Neural cell (in vitro differentiated cells): ENCODE data around the gene RAPGEF5. TPM values are rescaled to one million over a fixed set of nuclear protein-coding genes. Genes with fewer than 3 reads are reported as not detected.
A peak's percentile ranks its signal among the peaks of the same experiment; 100 is the strongest.

Experiments used
- H2AFZ ChIP-seq: fragments of 200-600, 300-800 bp; sonication (generic), shearing (Covaris generic); 2 replicates; pipeline ENCODE4 v1.6.0; 2014; ENCODE audit warnings: low read depth, mild to moderate bottlenecking, antibody characterized with exemption, low read length, moderate library complexity
- H3F3A ChIP-seq: fragments of 200-600 bp; shearing (Covaris generic); 2 replicates; pipeline ENCODE4 v1.6.1; 2016; ENCODE audit warnings: mild to moderate bottlenecking, moderate library complexity, mixed read lengths, antibody characterized with exemption, low read length; ENCODE audit not compliant: insufficient read depth, poor library complexity, severe bottlenecking
- H3K27ac ChIP-seq: fragments of 200-600, 300-800 bp; sonication (generic), shearing (Covaris generic); 2 replicates; pipeline ENCODE4 v1.5.1; 2014; ENCODE audit warnings: mild to moderate bottlenecking, low read length, moderate library complexity
- H3K27me3 ChIP-seq: fragments of 300-800, 200-600 bp; sonication (generic), shearing (Covaris generic); 2 replicates; pipeline ENCODE4 v1.6.0; 2014; ENCODE audit warnings: mild to moderate bottlenecking, low read depth, low read length, moderate library complexity; ENCODE audit not compliant: insufficient read depth
- H3K36me3 ChIP-seq: fragments of 300-800, 200-600 bp; sonication (generic), shearing (Covaris generic); 2 replicates; pipeline ENCODE4 v1.5.1; 2014; ENCODE audit warnings: mild to moderate bottlenecking, antibody characterized with exemption, low read length, moderate library complexity; ENCODE audit not compliant: insufficient read depth
- H3K4me2 ChIP-seq: fragments of 300-800, 200-600 bp; sonication (generic), shearing (Covaris generic); 2 replicates; pipeline ENCODE4 v1.6.0; 2014; ENCODE audit warnings: mild to moderate bottlenecking, low read length
- H3K4me3 ChIP-seq: fragments of 300-800, 200-600 bp; sonication (generic), shearing (Covaris generic); 2 replicates; pipeline ENCODE4 v1.5.1; 2014; ENCODE audit warnings: mild to moderate bottlenecking, low read length, moderate library complexity
- H3K79me2 ChIP-seq: fragments of 200-600 bp; shearing (Covaris generic); replicated peaks from 2 replicates; pipeline ENCODE4 v1.6.0; 2014; ENCODE audit warnings: mild to moderate bottlenecking, low read length, moderate library complexity; ENCODE audit not compliant: insufficient read depth
- H3K9ac ChIP-seq: fragments of 300-800, 200-600 bp; sonication (generic), shearing (Covaris generic); 2 replicates; pipeline ENCODE4 v1.6.1; 2016; ENCODE audit warnings: mild to moderate bottlenecking, low read length, mixed read lengths
- H3K9me2 ChIP-seq: fragments of 200-600 bp; shearing (Covaris generic); 2 replicates; pipeline ENCODE4 v1.6.1; 2016; ENCODE audit warnings: mild to moderate bottlenecking, low read length, mixed read lengths; ENCODE audit not compliant: insufficient read depth
- H3K9me3 ChIP-seq: fragments of 200-600, 300-800 bp; sonication (generic), shearing (Covaris generic); 2 replicates; pipeline ENCODE4 v1.6.1; 2016; ENCODE audit warnings: mild to moderate bottlenecking, mixed run types, low read length, moderate library complexity, mixed read lengths
- H4K20me1 ChIP-seq: fragments of 200-600 bp; shearing (Covaris generic); 2 replicates; pipeline ENCODE4 v1.6.1; 2016; ENCODE audit warnings: mild to moderate bottlenecking, mixed run types; ENCODE audit not compliant: insufficient read depth
- EP300 ChIP-seq: fragments of 450-650 bp; conservative IDR thresholded peaks from 2 replicates; pipeline ENCODE4 v1.6.1; 2014; ENCODE audit warnings: antibody characterized with exemption, mild to moderate bottlenecking, moderate library complexity; ENCODE audit not compliant: poor library complexity, severe bottlenecking
- EZH2 ChIP-seq: fragments of 200-600, 300-800 bp; shearing (Covaris generic), sonication (generic); IDR thresholded peaks from 2 replicates; pipeline ENCODE4 v1.6.1; 2014; ENCODE audit warnings: antibody characterized with exemption, low read length, borderline replicate concordance, mild to moderate bottlenecking; ENCODE audit not compliant: insufficient read depth, poor library complexity, severe bottlenecking
- MXI1 ChIP-seq: fragments of 450-650 bp; conservative IDR thresholded peaks from 2 replicates; pipeline ENCODE4 v1.6.1; 2014; ENCODE audit warnings: antibody characterized with exemption, mild to moderate bottlenecking; ENCODE audit not compliant: poor library complexity, severe bottlenecking
- POLR2AphosphoS5 ChIP-seq: IDR thresholded peaks from 2 replicates; pipeline ENCODE4 v1.6.1; 2012
- RAD21 ChIP-seq: fragments of 450-650 bp; conservative IDR thresholded peaks from 2 replicates; pipeline ENCODE4 v1.6.1; 2014; ENCODE audit warnings: antibody characterized with exemption, mild to moderate bottlenecking, moderate library complexity
- SMC3 ChIP-seq: fragments of 450-650 bp; conservative IDR thresholded peaks from 2 replicates; pipeline ENCODE4 v1.6.1; 2014; ENCODE audit warnings: antibody characterized with exemption, mild to moderate bottlenecking, moderate library complexity; ENCODE audit not compliant: poor library complexity
- TAF1 ChIP-seq: IDR thresholded peaks from 2 replicates; pipeline ENCODE4 v1.6.1; 2012; ENCODE audit warnings: low read depth
- polyA plus RNA-seq: library from polyadenylated mRNA; depleted of rRNA; stranded (reverse); fragments of >200 nt; gene quantifications from 2 replicates; pipeline ENCODE4 v1.2.3, GENCODE V29; 2014
- TF ChIP-seq, protein P1 (sequence below): IDR thresholded peaks from 2 replicates; pipeline ENCODE4 v1.6.1; 2012; ENCODE audit warnings: borderline replicate concordance
- TF ChIP-seq, protein P2 (sequence below): fragments of 450-650 bp; IDR thresholded peaks from 2 replicates; pipeline ENCODE4 v1.5.1; 2014; ENCODE audit warnings: antibody characterized with exemption, mild to moderate bottlenecking, moderate library complexity; ENCODE audit not compliant: poor library complexity, severe bottlenecking

RAPGEF5 gene
- polyA plus RNA-seq, 1 donor from 2014 or later = 48.0 TPM

DNA sequence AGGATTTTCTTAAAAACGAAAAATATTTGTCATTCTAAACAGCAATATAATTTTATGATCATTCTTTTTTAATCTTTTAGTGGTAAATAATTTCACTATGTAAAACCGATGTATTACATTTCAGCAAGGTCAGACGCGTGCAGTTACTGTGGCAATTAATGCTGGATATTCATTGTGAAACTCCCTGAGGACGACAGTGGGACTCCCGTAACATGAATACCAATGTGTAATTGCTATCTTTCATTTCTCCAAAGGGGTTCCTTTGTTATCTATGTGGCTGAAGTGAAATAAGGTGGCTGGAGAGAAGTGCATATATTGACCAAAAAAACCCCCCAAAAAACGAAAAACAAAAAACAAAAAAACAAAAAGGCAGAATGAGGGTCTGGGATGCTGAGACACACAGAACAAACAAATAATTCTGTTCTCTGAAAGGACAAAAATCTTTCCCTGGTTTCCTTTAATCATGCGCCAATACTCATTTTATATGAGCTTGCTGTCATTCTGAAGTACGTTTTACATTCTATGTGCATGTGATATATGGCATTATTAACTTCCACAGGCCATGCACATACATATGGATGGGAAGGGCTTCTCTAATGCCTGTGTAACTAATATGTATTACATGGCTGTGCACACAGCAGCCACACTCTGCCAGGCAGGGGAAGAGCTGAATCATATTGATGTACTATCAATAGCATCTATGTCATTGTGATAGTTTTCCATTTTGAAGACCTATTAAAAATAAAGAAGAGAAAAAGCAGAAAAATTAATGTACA, 161.4 kb downstream of the RAPGEF5 start:
- peaks cover 6% of the 10 kb centered on the region for H3F3A ChIP-seq
- peaks cover 38% of the 10 kb centered on the region for H3K79me2 ChIP-seq
- no peaks in the 10 kb centered on the region for H3K36me3 ChIP-seq
- H3K27ac ChIP-seq = peak overlapping the region; percentile 94
- no peaks in the 10 kb centered on the region for H3K27me3 ChIP-seq
- TF ChIP-seq RAD21 (no peak), EP300 (no peak)
- no peak overlapping the region for H3K4me3 ChIP-seq
- H2AFZ ChIP-seq = no peak overlapping the region
- H3K9me3 ChIP-seq = no peaks in the 10 kb centered on the region
- H3K9me2 ChIP-seq = no peaks in the 10 kb centered on the region
- H3K9ac ChIP-seq = peak overlapping the region; percentile 8
- no peaks in the 10 kb centered on the region for H4K20me1 ChIP-seq
- peak overlapping the region; percentile 22 for H3K4me2 ChIP-seq

DNA sequence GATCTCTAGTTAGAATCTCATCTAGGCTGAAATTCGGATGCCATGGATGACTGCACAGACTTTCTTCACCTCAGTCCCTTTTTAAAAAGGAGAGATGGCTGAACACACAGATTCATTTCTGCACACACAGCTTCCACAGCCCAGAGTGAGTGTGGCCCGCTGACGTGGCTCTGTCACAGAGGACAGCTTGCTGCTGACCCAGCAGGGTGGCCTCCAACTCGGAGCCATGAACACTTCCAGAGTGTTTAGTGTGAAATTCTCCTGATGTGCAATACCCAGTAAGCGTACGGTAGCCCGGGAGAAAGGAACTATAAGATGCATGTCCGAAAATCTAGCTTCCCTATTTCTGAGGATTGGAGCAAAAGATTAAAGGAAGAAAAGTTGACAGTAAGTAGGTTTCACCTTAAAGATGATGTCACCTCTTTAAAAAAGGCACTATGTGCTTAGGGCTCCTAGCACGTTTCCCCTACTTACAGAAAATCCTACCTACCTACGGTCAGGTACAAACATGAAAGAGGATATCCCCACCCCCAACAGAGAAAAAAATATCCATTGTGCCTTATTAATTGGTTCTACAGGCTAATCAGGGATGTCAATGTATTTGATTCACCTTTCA, 162.2 kb downstream of the RAPGEF5 start:
- H3K27ac ChIP-seq = peak overlapping the region; percentile 94
- TF ChIP-seq TAF1 (no peak), RAD21 (no peak), SMC3 (no peak), MXI1 (no peak), EP300 (no peak), EZH2 (no peak), POLR2AphosphoS5 (no peak)
- TF ChIP-seq, protein P1, sequence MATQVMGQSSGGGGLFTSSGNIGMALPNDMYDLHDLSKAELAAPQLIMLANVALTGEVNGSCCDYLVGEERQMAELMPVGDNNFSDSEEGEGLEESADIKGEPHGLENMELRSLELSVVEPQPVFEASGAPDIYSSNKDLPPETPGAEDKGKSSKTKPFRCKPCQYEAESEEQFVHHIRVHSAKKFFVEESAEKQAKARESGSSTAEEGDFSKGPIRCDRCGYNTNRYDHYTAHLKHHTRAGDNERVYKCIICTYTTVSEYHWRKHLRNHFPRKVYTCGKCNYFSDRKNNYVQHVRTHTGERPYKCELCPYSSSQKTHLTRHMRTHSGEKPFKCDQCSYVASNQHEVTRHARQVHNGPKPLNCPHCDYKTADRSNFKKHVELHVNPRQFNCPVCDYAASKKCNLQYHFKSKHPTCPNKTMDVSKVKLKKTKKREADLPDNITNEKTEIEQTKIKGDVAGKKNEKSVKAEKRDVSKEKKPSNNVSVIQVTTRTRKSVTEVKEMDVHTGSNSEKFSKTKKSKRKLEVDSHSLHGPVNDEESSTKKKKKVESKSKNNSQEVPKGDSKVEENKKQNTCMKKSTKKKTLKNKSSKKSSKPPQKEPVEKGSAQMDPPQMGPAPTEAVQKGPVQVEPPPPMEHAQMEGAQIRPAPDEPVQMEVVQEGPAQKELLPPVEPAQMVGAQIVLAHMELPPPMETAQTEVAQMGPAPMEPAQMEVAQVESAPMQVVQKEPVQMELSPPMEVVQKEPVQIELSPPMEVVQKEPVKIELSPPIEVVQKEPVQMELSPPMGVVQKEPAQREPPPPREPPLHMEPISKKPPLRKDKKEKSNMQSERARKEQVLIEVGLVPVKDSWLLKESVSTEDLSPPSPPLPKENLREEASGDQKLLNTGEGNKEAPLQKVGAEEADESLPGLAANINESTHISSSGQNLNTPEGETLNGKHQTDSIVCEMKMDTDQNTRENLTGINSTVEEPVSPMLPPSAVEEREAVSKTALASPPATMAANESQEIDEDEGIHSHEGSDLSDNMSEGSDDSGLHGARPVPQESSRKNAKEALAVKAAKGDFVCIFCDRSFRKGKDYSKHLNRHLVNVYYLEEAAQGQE = no peak
- TF ChIP-seq, protein P2, sequence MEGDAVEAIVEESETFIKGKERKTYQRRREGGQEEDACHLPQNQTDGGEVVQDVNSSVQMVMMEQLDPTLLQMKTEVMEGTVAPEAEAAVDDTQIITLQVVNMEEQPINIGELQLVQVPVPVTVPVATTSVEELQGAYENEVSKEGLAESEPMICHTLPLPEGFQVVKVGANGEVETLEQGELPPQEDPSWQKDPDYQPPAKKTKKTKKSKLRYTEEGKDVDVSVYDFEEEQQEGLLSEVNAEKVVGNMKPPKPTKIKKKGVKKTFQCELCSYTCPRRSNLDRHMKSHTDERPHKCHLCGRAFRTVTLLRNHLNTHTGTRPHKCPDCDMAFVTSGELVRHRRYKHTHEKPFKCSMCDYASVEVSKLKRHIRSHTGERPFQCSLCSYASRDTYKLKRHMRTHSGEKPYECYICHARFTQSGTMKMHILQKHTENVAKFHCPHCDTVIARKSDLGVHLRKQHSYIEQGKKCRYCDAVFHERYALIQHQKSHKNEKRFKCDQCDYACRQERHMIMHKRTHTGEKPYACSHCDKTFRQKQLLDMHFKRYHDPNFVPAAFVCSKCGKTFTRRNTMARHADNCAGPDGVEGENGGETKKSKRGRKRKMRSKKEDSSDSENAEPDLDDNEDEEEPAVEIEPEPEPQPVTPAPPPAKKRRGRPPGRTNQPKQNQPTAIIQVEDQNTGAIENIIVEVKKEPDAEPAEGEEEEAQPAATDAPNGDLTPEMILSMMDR = no peak

More for the DNA sequence above, 162.2 kb downstream of the RAPGEF5 start:
- peaks cover 47% of the 10 kb centered on the region for H3K79me2 ChIP-seq
- H3K36me3 ChIP-seq = no peaks in the 10 kb centered on the region
- peak overlapping the region; percentile 91 for H3K9ac ChIP-seq
- no peaks in the 10 kb centered on the region for H3K27me3 ChIP-seq
- H3K9me2 ChIP-seq = no peaks in the 10 kb centered on the region
- H3F3A ChIP-seq = peaks cover 6% of the 10 kb centered on the region
- no peak overlapping the region for H2AFZ ChIP-seq
- no peaks in the 10 kb centered on the region for H4K20me1 ChIP-seq
- peak overlapping the region; percentile 77 for H3K4me3 ChIP-seq
- H3K9me3 ChIP-seq = no peaks in the 10 kb centered on the region
- no peak overlapping the region for H3K4me2 ChIP-seq
